GM18499 (cell line): Measurements from ENCODE around the gene GUCA1C.

Experiments
- ATAC-seq: cut with Tn5 transposase; IDR thresholded peaks from one replicate; pipeline ENCODE4 v1.9.1; 2021; ENCODE audit warnings: moderate number of reproducible peaks; ENCODE audit not compliant: insufficient read depth, unreplicated experiment

GUCA1C gene

DNA sequence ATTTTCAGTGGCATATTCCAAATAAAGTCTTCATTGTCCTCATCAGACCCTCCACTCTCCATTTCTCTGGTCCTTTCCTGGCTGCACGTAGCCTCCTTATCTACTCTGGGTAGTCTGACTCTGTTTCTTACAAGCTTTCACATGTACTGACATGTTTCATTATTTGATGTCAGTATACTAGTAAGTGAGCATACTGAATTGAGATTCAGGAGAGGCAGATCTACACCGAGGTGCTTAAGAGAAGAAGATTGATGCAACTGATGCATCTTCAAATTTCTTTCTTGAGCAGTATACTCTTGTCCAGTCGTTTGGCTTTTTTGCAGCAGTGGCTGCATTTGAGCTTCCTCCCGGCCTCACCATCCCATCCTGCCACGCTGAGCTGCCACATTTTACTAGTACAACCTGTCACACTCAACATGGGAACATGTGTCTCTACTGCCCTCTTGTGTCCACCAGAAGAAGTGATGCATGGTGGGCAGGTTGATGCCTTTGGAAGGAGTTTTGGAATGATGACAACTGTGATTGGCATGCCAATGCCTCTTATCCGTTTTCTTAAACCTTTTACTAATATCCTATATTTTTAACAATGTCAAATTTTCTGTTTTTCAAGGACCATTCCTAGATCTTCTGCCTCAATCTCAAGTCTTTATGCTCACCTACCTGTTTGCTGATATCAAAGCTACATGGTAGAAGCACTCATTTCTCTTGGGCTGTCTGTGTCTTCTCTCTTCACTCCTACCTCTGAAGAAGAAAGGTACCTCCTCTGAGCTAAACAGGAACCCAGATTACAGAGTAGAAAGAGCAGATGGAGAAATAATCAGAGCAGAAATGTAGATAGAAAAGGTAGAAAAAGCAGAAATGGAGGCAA lies 38.7 kb downstream of the GUCA1C start:
- ATAC-seq = peak; percentile 88

DNA sequence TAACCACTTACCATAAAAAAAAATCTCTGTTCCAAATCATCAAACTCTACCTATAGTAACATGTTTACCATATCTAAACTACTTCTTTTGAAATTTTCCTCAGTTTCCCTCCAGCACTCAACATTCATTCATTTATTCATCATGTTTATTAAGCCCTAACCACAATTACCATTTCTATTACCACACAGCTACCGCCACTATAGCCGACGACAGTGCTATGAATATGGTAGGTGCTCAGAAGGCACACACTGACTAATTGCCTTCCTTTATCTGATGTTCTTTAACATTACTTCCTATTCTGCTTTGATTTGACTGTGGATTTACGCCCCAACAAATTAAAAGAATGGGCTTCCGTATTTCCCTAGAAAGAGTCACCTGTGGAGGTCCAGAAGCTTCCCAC lies 43.9 kb downstream of the GUCA1C start:
- ATAC-seq = no peak

DNA sequence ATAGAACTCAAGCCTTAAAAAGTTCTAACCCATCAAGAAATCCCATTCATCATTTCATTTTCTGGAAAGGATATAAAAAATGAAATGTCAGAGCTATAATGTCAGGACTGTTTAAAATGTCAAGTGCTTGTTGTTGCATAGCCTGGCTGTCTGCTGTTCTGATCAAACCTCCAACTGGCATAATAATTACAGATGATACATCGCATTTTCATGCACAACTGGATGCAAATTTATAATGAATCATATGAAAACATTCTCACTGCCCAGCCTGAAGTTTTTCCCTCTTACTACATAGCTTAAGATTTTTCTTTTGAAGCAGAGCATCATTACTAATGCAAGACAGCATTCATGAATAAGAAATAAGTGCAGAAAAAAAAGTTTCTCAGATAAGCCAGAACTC lies 46.5 kb downstream of the GUCA1C start:
- ATAC-seq = no peak

DNA sequence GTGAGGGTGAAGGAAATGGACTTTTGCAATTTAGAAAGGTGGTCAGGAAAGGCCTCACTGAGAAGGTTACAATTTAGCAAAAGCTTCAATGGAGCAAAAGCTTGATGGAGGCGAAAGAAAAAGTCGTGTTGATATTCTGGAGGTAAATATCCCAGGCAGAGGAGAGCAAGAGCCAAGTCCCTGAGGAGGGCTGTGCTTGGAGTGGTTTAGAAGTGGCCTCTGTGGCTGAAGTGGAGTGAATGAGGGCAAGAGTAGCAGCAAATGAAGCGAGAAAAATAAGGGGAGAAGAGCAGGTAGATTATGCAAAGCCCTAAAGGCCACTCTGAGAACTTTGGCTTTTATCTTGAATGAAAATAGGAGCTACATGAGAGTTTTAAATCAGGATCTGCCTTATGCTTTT lies 54.1 kb downstream of the GUCA1C start:
- ATAC-seq = no peak

DNA sequence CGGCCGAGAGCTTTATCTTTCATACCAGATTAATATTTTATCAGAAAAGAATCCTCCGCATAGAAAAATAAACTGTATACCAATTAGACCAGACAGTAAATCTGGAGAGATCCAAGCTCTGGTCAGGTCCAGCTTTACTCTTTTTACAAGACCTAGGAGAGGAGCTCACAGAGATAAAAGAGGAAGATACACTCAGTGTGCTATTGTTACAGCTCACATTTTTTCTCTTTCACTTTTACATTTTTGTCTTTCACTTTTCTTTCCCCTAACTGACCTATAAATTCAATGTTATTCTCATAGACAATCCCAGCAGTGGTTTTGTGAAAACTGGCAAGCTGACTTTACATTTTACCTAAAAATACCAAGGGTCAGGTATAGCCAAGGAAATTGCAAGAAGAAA lies 55.8 kb downstream of the GUCA1C start:
- ATAC-seq = peak; percentile 77

DNA sequence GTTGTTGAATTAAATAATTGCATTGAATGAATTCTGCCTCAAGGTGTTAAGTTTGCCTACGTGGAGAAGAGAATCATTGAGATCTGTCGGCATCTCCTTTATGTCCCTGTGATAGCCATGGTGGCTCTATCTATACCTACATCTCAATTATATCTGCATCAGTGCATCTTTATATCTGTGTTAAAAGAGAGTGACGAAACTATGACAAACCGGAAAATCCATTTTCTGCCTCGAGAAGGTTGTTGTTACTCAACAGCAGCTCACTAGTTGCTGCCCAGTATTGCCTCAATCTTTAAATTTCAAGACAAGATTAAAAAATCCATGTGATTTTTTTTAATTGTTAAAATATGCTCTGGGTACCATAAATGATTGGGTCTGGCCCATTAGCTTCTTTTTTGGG lies 58.7 kb downstream of the GUCA1C start:
- no peak for ATAC-seq

DNA sequence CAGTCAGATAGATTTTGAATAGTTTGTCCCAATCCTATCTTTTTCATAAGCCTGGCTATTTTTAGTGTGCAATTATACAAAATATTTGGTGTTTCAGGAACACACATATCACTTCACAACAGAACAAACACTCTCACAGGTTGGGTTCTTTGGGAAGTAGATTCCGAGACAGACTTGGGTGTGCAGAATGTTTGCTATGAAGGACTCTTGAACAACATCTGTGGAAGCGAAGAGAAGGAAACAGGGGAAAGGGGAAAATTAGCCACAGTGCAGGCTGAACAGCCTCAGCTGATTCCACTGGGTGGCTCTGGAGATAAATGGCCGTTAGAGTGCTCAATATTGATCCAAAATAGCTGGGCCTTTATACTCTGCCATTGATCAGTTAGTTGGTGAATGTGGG lies 61.8 kb downstream of the GUCA1C start:
- no peak for ATAC-seq

DNA sequence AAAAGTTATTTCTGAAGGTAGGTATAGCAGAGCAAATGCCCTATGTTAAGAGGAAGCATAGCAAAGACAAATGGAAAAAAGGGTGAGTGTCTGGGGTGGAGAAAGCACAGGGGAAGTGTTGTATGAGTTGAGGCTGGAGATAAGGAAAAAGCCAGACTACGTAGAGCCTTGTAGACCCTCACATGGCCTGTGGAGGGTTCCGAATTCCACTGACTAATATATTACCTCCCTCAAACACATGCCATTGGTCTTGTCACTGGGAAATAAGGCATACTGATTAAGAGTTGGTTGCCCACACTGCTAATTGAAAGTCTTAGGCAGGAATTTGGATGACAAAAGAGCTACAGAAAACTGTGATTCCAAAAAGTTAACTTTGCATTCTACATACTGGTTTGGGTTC lies 65.9 kb downstream of the GUCA1C start:
- ATAC-seq = no peak

DNA sequence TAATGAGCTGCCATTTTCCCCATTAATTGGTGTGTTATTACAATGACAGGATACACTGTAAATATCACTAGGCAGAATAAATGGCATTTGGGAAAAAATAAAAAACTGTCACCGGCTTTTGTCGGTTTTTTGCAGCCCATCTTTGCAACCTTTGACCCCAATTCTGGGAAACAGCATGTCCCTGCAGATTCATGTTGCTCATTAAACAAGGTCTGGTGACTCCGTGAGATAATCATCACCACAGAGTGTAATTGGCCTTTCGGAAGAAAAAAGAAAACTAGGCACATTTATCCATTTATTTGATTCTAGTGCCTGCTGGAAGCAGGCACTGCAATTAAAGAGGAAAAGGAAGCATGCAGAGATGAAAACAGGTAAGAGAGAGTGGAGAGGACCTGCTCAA lies 66.6 kb downstream of the GUCA1C start:
- ATAC-seq = no peak

DNA sequence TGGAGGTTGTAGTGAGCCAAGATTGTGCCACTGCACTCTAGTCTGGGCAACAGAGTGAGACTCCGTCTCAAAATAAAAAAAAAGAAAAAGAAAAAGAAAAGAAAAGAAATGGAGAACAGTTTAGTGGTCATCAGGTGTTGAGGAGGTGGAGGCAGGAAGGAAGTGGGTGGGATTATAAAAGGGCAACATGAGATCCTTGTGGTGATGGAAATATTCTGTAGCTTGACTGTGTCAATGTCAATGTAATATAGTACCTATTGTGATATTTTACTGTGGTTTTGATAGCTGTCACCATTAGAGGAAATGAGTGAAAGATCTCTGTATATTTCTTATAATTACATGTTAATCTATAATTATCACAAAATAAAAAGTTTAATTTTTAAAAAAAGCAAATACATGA lies 70.3 kb downstream of the GUCA1C start:
- no peak for ATAC-seq

DNA sequence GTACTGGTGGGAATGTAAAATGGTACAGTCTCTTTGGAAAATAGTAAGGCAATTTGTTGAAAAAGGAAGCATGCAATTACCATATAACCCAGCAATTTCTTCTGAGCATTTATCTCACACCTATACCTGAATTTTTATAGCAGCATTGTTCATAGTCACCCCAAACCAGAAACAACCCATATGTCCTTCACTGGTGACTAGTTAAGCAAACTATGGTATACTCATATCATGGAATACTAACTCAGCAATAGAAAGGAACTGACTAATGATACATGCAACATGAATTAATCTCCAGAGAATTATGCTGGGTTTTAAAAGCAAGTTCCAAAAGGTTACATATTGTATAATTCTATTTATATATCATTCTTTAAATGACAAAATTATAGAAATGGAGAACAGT lies 70.9 kb downstream of the GUCA1C start:
- no peak for ATAC-seq

DNA sequence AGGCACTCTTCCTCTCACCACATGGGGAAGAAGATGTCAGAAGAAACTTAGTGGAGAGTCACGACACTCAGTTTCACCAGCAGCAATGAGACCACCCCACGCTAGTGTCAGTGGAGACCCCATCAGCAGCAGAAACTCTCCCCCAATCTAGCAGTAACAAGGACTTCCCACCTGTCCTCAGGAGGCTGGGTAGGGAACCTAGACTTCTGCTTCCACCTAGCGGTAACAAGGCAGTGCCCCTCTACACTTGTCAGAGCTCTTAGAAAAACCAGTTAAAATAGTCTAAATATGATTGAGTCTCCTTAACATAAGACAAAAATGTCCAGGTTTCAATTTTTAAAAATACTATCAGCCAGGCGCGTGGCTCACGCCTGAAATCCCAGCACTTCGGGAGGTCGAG lies 73.8 kb downstream of the GUCA1C start:
- ATAC-seq = no peak

DNA sequence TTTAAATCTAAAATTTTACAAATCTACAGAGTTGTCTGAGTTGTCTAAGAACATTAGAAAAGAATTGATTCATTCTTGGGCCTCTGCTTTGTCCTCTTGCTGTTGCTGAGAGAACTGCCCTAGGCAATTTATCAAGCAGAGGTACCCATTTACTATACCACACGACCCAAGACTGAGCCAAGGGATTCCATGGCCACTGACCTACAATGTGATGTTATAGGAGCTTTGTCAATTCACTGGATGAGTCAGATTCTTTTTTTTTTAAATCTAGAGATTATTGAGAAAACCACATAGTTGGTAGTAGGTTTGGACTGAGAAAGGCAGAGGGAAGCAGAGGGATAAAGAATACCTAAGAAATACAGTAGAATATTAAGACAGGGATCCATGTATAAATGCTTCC lies 75.8 kb downstream of the GUCA1C start:
- ATAC-seq = no peak

DNA sequence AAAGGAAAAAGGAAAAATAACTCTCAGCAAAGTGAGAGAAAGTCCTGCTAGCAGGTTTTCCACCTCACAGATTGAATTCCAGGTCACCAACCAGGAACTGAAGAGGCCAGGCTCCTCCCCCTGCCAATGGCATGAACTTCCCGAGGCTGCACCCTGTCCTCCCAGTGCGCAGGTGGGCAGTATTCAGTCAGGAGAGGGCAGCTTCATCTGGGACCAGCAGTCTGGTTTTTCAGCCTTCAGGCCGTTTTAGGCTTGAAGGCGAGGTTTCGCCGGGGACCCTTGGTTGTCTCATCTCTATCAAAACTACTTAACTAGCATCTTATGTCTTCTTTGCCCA lies 89.9 kb downstream of the GUCA1C start:
- ATAC-seq = no peak

DNA sequence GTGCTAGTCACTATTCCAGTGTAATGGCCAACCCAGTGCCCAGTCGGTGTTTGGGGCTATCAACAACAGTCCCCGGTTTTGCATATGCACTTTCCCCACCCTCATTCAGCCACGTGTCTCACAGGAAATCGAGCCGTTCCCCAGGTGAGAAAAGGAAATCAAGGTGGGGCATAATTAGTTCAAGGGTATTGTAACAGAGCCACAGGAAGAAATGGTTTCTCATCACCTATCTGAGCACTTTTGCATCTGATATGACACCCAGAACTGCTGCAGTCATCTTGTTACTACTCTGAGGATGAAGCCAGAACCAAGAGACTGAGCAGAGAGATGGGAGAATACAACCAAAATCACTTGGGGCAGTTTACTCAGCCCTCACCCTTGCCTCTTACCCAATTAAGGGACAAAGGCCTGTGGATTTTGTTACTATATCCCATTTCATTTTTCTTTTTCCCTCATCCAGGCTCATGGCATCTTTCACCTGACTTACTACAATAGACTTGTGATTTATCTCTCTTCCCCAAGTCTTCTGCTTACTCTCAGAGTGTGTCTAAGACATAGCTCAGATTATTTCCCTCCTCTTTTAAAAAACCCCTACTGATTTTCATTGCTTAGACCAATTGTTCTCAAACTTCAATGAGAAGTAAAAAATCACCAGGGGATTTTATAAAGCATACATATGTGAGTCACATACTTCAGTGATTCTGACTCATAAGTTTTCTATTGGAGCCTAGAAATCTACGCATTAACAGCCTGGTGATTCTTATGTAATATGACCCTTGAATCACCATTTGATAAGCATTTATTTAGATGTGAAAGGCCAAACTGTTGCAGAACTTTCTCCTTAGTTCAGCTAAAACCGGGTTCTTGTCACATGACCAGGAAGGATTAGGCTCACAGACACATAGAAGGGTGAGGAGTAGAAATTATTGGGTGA lies 90.5 kb downstream of the GUCA1C start:
- peak; percentile 75 for ATAC-seq

DNA sequence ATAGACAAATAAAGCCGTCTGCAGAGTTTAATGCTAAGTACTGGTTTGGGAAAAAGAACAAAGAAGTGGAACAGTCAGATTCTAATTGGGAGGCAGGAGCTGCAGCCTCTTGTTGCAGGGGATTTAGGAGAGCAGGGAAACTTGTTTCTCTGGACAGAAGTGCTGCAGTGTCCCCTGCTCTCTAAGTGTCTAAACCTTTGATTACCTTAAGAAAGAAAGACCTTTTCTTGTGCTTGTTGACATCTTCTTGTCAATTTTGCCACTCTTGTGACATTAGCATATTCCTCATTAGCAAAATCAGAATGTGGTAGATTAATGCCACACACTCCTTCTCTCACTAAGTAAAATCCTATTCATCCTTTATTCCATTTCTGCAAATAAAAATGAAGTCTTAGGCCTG lies 92.3 kb downstream of the GUCA1C start:
- ATAC-seq = no peak
